OCI-LY7 (cell line): ENCODE data around the gene PLCB3.

ENCODE experiments used
- EZH2phosphoT487 ChIP-seq: fragments of 200-600 bp; sonication (generic); IDR thresholded peaks from 2 replicates; pipeline ENCODE4 v1.6.1; 2018; ENCODE audit warnings: low read depth, borderline replicate concordance, mild to moderate bottlenecking, mixed run types, antibody characterized with exemption, low read length, moderate library complexity, mixed read lengths
- TF ChIP-seq, protein P1 (sequence below): fragments of 200-600 bp; sonication (generic); conservative IDR thresholded peaks from 2 replicates; pipeline ENCODE4 v1.5.1; 2014; ENCODE audit warnings: mild to moderate bottlenecking, antibody characterized with exemption, low read length, moderate library complexity, mixed read lengths

DNA sequence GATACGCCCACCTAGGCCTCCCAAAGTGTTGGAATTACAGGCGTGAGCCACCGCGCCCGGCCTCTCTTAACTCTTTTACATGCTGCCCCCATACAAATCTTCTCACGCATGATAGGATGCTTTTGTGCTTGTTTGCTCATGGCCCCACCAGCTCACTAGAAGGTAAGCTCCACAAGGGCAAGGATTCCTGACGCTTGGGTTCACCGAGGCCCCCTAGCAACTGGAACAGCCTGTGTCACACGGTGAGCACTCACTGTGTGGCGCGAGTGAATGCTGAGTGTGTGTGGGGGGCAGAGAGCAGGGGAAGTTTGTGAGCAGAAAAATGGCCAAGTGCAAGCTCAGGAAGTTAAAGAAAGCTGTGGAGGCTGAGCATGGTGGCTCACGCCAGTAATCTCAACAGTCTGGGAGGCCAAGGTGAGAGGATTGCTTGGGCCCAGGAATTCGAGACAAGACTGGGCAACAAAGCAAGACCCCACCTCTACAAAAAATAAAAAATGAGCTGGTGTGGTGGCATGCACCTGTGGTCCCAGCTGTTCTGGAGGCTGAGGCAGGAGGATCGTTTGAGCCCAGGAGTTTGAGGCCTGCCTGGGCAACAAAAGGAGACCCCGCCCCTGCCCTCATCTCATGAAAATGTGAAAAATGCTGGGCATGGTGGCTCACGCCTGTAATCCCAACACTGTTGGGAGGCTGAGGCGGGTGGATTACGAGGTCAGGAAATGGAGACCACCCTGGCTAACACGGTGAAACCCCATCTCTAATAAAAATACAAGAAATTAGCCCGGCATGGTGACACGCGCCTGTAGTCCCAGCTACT is 30.8 kb downstream of the PLCB3 start:
- TF ChIP-seq, protein P1, sequence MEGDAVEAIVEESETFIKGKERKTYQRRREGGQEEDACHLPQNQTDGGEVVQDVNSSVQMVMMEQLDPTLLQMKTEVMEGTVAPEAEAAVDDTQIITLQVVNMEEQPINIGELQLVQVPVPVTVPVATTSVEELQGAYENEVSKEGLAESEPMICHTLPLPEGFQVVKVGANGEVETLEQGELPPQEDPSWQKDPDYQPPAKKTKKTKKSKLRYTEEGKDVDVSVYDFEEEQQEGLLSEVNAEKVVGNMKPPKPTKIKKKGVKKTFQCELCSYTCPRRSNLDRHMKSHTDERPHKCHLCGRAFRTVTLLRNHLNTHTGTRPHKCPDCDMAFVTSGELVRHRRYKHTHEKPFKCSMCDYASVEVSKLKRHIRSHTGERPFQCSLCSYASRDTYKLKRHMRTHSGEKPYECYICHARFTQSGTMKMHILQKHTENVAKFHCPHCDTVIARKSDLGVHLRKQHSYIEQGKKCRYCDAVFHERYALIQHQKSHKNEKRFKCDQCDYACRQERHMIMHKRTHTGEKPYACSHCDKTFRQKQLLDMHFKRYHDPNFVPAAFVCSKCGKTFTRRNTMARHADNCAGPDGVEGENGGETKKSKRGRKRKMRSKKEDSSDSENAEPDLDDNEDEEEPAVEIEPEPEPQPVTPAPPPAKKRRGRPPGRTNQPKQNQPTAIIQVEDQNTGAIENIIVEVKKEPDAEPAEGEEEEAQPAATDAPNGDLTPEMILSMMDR = no peak
- no peak for TF ChIP-seq EZH2phosphoT487
